HG03521 (cell line): ENCODE data around the gene FAM107A.

ENCODE experiments used
- ATAC-seq: cut with Tn5 transposase; IDR thresholded peaks from one replicate; pipeline ENCODE4 v1.9.1; 2021; ENCODE audit warnings: mild to moderate bottlenecking, moderate library complexity; ENCODE audit not compliant: unreplicated experiment

FAM107A gene, protein sequence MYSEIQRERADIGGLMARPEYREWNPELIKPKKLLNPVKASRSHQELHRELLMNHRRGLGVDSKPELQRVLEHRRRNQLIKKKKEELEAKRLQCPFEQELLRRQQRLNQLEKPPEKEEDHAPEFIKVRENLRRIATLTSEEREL

DNA sequence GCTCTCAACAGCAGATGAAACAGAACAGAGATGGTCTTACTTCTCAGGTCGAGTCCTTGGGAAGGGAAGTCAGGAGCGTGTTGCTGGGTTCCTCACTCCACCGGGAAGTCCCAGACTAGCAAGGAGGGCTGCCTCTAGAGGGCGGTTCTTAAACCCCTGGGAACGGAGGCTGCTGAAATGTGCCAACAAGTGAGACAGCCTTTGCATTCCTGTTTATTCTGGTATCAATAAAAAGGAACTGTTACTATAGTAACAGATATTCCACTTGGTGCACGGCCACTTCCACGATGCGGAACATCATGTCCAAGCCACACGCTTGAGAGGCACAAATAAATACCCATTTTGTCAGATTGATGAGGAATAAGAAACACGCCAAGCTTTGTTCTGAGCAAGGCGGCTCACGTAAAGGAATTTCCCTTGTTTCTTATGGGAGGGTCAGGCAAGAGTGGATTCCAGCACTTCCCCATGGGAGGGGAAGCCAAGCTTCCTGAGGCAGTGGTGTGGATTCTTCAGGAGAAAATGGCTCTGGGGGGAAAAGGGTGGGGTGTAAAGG is at the start of gene FAM107A:
TSS of gene FAM107A (minus strand) at position 123 of the 553 bp plus-strand sequence. CDS start 7,531 bp downstream, outside the sequence.
- ATAC-seq, result no peak

DNA sequence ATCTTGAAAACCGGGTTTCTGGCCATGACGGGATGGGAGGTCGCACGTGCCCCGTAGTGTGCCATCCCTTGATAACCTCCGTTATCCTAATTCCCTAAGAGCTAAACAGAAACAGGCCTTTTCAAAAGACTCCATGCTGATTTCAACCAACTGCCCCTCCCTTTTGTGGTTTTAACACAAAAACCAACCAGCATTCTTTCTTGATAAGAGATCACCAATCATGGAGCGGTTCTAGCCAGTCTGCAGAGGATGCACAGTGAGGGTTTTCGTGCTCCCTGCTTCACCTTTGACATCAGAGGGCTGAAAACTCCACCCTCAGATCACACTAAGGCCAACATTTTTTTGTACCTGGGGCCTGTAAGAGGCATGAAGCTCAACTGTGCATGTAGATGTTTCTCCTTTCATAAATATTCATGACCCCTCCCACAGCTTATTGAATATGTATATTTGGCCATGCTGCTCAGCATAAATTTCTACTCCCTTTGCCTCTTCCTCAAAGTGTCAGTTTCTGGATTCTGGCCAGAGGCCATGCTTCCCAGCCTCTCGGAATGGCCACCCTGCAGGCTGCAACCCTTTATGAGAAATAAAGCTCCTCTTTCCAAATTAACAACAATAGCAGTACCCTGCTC is 48.1 kb upstream of the FAM107A start:
- ATAC-seq, result no peak

DNA sequence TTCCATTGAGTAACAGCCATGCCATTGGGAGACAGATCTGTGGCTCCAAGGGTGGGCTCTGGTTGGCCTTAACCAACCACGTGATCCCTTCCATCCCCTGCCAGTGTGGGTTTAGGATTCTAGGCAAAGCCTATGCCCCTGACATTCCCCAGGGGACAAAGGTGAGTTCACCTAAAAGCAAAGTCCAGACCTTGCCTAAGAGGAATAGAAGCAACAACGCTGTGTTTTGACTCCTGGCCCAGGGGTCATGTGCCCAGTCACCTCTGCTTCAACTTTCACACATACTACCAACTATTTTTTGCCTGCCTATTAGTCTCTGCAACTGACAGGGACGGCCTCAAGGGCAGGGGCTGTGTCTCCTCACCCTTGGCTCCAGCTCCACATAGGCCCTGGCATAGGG is 47.4 kb upstream of the FAM107A start:
- ATAC-seq, result no peak

DNA sequence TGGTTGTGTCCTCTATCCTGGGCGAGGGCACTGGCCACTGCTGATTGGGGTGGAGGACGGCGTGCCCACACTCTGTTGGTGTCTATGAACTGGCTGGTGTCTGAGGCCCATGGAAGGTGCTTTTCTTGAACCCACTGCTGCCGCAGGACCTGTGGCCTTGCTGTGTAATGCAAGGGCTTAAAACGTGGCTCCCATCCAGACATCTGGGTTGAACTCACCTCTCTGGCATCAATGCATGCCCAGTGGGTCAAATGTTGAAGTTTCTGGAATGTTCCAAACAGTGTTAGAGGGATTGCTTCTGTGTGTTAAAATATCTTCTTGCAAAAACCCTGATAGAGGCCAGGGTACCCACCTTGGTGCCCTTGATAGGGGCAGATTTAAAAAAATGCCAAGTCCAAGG is 46.8 kb upstream of the FAM107A start:
- ATAC-seq, result no peak

DNA sequence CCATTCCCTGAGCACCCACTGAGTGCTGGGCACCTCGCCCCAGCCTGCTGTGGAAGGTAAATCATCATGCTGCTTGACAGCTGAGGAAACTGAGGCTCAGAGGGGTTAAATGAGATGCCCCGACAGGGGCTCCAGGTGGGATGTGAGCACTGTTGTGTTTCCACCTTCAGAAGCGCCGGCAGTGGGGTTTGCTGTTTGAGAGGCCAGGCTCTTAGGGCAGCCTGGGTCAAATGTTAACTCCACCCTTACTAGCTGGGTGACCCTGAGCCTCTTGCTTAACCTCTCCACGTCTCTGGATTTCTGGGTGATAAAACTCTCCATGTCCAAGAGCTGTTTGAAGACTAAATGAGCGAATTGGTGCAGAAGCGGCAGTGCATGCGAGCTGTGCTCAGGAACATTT is 46.3 kb upstream of the FAM107A start:
- no peak for ATAC-seq

DNA sequence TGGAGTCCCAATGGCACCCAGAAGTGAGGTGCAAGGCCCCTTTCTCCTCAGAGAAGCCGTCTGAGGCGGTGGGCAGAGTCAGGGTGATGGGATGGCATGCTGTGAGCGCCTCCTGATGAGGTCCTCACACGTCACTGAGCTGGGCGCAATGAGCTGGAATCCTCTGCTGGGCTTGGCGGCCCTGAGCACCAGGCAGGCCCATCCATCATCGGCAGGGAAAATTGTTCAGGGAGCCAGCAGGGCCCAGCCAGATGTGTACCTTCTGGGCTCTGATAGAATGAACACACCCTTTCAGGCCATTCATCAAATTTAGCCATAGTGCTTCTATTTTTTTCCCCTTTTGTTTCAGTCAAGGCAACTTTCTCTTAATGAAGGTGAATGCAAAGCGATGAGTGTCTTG is 45.7 kb upstream of the FAM107A start:
- no peak for ATAC-seq

DNA sequence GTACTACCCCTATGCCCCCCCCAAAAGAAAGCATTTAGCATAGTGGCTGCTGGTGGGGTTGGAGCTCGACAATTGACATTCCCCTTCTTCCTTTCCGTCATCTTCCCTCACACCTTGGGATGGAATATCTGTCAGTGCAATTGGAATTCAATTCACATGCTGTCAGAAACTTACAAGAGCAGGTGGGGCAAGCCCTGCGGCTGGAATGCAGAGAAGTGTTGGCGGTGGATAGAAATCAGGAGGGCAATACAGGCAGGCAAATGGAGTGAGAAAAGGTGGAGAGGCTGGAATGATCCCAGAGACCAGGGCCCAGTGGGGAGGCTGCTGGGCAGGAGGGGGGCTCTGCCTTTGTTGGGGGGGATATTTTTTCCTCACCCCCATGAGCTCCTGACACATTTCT is 45.2 kb upstream of the FAM107A start:
- no peak for ATAC-seq

DNA sequence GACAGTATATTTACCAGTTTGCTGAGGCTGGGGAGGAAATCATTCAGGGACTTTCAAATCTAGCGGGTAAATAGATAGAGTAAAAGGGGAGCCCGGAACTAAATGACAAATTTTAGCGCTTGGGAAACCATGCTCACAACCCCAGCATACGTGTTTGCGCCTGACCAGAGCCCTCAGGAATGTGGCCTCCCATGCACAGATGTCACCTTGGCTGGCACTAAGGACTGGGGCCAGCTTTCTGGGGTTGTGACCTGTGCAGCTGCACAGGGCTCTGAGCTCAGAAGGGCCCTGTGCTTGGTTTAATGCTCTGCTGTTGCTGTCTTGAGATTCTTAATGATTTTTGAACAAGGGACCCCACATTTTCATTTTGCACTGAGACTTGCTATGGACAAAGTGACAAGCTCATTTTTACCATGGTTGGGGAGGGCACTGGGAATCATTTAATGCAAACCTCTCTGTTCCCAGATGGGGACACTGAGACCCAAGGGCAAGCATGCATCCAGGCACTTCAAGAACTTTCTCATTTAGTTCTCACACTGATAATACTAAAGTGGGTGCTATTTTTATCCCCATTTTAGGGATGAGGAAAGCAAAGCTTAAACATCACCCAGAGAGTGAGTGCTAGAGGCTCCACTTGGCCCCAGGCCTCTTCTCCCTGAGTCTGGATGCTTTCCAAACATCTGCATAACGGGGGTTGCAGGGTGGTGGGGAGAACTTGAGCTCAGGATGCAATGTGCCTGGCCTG is 44.1 kb upstream of the FAM107A start:
- ATAC-seq, result no peak

DNA sequence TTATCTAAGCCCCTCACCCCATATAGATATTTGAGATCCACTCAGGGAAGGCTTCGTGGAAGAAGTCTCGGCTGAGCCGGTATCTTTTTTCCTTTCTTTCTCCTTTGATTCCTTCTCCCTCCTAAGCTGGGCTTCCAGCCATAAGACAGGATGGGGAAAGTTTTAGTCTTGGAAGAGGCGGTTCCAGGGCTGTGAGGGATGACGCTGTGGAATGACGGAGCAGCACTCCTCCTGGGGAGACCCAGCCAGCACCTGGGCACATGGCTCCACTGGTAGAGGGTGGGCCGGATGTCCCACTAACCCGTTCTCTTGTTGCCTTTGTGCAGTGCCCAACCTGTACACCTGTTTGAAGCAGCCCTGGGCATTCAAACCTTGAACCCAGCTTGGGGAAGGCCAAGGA is 43.2 kb upstream of the FAM107A start:
- no peak for ATAC-seq

DNA sequence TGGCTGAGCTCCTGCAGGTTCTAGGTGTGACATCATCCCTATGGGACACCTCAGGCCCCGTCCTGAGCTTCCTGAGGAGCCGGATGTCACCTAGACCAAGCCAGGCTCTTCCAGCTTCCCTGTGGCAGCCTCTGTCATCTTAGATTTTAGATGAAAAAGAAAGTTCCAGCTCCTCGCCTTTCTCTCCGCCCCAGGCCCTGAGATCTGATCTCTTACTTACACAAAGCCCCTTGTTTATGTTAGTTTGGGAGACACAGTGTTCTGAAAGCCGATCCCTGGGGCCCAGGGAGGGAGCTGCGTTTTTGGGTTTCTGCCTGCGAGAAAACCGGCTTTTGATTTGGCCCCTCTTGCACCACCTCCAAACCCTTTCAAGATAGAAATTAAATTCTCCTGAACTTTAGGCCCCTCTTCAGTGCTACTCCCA is 40.2 kb upstream of the FAM107A start:
- ATAC-seq, result no peak

DNA sequence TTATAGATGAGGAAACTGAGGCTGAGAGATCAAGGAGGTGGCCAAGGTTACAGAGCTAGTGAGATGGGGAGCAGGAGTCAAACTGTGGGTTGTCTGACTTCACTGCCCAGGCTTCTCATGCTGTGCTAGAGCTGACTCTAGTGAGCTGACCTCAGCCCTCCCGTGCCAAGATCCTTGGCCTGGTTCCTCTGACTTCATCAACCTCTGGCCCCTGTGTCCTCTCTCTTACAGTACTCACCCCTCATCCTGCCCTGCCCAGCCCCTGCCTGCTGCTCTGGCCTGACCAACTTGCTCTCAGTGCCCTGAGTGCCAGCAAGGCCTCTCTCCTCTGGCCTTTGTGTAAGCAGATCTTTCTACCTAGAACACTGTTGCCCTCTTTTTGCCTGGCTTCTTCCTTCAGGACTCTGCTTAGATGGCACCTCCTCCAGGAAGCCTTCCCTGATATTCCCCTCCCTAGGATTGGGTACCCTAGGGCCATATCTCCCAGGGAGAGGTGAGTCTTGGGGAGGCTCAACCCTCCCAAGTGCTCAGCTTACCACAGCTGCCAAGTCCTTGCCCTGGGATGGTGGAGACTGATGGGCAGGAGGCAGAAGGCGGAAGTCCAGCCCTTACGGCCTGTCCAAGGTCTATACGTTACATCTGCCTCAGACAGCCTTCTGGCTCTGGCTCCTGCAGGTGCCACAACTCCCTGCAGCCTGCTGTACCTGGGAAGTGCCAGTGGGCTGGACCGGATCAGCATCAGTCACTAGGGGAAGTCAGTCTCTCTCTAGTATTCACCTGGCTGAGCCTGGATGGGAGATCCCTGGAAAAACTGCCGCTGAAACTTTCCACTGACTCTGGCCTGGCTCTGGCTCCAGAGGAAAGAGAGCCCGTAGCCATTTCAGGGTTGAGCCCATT is 36.3 kb upstream of the FAM107A start:
- ATAC-seq, result no peak

DNA sequence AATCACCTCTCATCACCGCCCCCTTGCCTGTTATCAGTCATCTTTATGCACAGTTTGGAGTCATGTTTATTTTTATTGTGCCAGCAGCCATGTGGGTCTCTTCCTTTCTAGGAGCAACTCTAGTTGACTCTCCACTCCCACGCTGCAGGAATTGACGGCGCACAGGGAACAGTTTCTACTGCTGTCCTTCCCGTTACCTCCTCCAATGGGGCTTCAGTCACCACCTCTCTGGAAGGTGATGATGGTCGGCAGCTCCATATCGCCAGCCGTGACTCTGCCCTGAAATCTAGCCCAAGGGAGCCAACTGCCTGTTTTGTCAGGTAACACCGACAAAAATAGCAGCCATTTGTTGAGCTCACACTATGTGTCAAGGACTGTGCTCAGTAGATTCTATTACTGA is 35.6 kb upstream of the FAM107A start:
- ATAC-seq, result no peak

DNA sequence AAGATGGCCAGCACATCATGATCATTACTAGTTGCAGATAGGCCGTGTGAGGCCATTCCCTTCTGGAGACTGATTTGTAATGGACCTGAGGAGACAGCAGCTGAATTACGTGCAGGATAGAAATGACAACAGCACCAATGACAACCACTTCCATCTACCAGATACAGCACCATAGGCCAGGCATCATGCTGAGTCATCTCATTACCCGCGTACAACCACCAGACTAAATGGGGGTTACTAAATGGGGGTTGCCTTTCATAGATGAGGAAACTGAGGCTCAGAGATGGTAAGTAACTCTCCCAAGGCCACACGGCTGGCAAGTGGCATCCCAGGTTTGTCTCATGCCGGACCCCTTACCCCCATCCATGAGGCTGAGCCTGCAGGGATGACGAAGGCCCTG is 32.8 kb upstream of the FAM107A start:
- no peak for ATAC-seq

DNA sequence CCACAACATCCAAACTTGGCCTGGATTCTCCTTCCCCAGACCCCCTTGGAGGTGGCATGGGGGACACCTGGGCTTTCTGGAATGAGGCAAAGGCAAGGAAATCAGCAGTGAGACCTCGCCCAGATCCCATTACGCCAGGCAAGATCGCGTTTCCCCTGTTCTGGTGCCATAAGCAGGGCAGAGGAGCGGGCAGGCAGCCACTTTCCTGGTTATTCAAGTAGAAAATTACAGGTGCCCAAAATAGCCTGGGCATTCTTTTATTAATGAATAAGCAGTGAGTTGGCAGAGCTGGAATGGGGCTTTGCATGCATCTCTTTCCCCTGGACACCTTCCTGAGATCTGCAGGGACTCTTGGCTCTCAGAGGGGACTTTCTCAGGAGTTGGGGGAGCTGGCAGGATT is 31.5 kb upstream of the FAM107A start:
- no peak for ATAC-seq

DNA sequence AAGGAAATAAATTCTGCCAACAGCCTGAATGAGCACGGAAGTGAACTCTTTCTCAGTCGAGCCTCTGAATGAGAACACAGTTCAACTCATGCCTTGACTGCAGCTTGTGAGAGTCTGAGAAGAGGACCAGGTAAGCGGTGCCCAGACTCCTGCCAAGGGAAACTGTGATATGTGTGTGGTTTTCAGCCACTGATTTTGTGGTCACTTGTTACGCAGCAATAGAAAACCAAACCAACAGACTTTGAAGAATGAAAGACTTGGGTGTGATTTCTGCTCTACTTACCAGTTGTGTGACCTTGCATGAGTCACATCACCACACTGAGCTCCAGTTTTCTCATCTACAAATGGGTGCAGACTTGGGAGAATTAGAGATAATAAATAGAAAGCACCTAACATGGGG is 30.6 kb upstream of the FAM107A start:
- no peak for ATAC-seq

DNA sequence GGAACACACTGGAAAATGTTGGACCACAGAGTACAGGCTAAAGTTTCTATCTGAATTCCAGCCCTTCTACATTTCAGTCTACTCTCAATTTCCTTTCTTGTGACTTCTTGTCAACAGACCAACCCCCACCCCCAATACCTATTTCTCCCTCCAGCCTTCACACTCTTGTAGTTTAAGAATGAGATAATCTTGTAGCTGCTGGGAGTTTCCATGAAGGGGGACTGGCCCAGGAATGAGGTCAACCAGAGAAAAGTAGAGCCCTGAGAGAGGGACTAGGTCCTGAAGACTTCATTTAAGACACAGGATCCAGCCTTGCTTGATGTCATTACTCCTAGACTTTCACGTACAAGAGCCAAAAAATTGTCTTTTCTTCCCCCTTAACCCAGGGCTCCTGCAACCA is 29.5 kb upstream of the FAM107A start:
- ATAC-seq, result no peak

DNA sequence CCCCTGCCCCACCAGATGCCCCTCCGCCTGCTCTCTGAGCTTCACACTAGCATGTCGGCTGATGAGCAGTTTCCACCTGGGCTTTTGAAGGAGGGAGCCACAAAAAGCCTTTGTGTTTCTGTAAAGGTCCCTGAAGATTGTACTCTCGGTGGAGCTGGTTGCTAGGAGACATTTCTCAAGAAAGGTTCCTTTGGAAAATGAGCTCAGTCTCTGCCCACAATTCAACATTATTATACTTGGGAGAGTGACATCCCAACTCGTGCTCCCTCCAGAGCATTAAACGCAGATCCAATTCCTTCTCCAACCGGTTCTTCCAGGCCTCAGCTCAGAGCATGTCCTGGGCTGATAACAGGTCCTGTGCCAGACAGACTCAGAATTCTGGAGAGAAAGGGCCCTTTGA is 26.8 kb upstream of the FAM107A start:
- ATAC-seq, result no peak

DNA sequence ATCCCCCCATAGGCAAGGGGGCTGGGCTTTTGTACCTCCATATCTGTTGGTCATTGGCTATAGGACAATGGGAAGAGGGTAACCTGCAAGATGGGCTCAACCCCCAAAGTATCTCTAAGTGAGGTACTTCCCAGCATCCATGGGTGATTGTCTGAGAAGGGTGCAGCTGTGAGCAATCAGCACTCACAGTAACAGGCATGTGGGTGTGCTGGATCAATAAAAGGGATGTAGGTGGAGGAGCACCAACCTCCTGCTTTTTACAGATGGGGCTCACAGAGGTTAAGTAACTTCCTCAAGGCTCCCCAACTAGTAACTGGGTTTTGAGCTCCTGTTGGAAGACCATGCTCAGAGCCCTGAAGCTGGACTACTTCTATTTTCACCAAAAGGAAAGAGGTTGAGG is 26.4 kb upstream of the FAM107A start:
- no peak for ATAC-seq

DNA sequence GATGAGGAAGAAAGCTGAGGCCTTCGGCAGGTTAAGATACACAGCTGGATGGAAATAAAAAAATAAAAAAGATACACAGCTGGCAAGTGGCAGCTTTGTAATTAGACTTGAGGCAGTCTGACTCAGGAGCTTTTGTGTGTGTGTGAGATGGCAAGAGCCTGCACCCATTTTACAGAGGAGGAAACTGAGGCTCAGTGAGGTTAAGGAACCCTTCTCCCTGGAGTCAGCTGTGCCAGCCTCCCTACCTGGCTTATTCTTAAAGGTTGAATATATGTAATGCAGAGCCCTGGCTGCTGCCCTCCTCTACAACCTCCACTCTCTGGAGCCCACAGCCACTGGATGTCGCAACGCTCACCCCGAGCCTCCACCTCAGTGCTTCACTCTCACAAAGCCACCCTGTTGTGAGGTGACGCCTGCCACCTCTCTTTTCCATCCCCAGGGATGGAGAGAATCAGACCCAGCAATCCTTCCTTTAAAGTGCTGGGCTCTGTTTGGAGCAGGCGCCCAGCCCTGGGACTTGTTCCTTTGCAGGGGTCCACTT is 20.6 kb upstream of the FAM107A start:
- ATAC-seq, result no peak

DNA sequence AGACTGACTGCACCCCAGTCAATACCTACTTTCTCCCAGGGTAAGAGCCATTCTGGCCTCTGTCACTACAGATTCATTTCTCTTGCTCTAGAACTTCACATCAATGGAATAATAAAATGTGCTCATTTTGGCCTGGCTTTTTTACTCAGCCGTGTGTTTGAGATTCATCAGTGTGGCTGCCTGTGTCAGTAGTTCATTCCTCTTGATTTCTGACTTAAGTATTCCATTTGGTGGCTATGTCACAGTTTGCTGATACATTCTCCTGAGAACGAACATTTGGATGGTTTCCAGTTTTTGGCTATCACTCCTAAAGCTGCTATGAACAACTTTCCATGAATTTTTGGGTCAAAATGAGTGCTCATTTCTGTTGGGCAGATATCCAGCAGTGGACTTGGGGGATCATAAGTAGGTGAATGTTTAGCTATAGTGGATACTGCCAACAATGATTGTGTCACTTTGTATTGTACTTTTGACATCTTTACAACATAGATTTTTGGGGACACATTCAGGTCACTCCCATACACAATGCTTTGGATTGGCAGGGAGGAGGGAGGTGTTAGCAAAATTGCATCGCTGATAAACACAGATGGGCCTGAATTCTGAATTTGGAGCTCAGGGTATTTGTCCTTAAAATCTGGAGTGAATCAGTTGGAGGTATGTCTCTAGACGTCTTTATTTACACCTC is 19.8 kb upstream of the FAM107A start:
- no peak for ATAC-seq
